Sigmoid colon (tissue), 4 donors: ENCODE results near the gene FOLR3.

Experiments used
- EP300 ChIP-seq, 4 donors: sonication (generic); formaldehyde crosslinking; IDR thresholded peaks; one replicate each; pipeline ENCODE4 v1.6.1; 2017; ENCODE audit warnings: antibody characterized with exemption in 4 of 4
- POLR2A ChIP-seq, 2 donors: fragments of 450-650 bp; IDR thresholded peaks; one replicate each; pipeline ENCODE4 v1.6.1; 2016; ENCODE audit warnings: antibody characterized with exemption in 2 of 2, mild to moderate bottlenecking in 2 of 2, moderate library complexity in 2 of 2
- POLR2AphosphoS5 ChIP-seq, 4 donors: sonication (generic); formaldehyde crosslinking; IDR thresholded peaks; one replicate each; pipeline ENCODE4 v1.6.1; 2017; ENCODE audit warnings: antibody characterized with exemption in 4 of 4
- TF ChIP-seq, protein P1 (sequence below), 4 experiments: fragments of 450-650 bp in 3 of 4; fragments of 200-600 bp in 1 of 4; IDR thresholded peaks; one replicate each; pipeline ENCODE4 v1.5.1; 2016 to 2019; ENCODE audit warnings: antibody characterized with exemption in 4 of 4, mild to moderate bottlenecking in 3 of 4, moderate library complexity in 2 of 4

DNA sequence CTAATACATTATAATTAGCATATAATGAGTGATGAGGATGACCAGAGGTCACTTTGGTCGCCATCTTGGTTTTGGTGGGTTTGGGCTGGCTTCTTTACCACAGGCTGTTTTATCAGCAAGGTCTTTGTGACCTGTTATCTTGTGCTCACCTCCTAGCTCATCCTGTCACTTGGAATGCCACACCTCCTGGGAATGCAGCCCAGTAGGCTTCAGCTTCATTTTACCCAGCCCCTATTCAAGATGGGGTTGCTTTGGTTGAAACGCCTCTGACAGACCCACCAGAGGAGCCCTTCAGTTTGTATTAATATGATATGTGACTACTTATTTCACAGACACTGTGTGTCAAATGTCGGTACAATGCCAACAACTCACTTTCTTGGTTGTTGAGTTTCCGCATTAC lies 20.2 kb downstream of the FOLR3 start:
- TF ChIP-seq, protein P1, sequence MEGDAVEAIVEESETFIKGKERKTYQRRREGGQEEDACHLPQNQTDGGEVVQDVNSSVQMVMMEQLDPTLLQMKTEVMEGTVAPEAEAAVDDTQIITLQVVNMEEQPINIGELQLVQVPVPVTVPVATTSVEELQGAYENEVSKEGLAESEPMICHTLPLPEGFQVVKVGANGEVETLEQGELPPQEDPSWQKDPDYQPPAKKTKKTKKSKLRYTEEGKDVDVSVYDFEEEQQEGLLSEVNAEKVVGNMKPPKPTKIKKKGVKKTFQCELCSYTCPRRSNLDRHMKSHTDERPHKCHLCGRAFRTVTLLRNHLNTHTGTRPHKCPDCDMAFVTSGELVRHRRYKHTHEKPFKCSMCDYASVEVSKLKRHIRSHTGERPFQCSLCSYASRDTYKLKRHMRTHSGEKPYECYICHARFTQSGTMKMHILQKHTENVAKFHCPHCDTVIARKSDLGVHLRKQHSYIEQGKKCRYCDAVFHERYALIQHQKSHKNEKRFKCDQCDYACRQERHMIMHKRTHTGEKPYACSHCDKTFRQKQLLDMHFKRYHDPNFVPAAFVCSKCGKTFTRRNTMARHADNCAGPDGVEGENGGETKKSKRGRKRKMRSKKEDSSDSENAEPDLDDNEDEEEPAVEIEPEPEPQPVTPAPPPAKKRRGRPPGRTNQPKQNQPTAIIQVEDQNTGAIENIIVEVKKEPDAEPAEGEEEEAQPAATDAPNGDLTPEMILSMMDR (IDR thresholded peaks at IDR 0.05): no peak
- TF ChIP-seq POLR2A (IDR thresholded peaks at IDR 0.05): no peak
- no peak for TF ChIP-seq POLR2AphosphoS5 (IDR thresholded peaks at IDR 0.05)
- no peak for TF ChIP-seq EP300 (IDR thresholded peaks at IDR 0.05)
